Hematopoietic multipotent progenitor cell treated with erythropoietin and hydrocortisone succinate and interleukin-3 and kit ligand, for 17 days (in vitro differentiated cells): ENCODE results near the gene ZBTB2.
"Not testable (repeated sequence)": the region's sequence is repeated elsewhere in the genome, so short reads cannot be mapped to it uniquely, and the experiment has no call there.

Experiments used
- DNase-seq: peaks from one replicate; pipeline ENCODE4 v3.0.0-alpha.2; 2015; ENCODE audit warnings: low spot score

Gene ZBTB2

GRCh38 chr6:151402228-151402627 is 10.9 kb upstream of the ZBTB2 start:
- DNase-seq = no peak

GRCh38 chr6:151400473-151400872 is 9.1 kb upstream of the ZBTB2 start:
- no peak for DNase-seq

GRCh38 chr6:151399679-151400078 is 8.3 kb upstream of the ZBTB2 start:
- no peak for DNase-seq

GRCh38 chr6:151393410-151393809 is 2.1 kb upstream of the ZBTB2 start:
- DNase-seq = no peak

- no peak for DNase-seq
Measured at GRCh38 chr6:151392427-151392826, 1.1 kb upstream of the ZBTB2 start.

- DNase-seq = no peak
Measured at GRCh38 chr6:151390851-151391470, 398 bp downstream of the ZBTB2 start.

GRCh38 chr6:151390276-151390850 is 996 bp downstream of the ZBTB2 start:
- DNase-seq = peak; percentile 93

- no peak for DNase-seq
Measured at GRCh38 chr6:151389618-151390275, 1.6 kb downstream of the ZBTB2 start.

GRCh38 chr6:151388997-151389617 is 2.3 kb downstream of the ZBTB2 start:
- DNase-seq = peak; percentile 19

- no peak for DNase-seq
Measured at GRCh38 chr6:151388236-151388635, 3.1 kb downstream of the ZBTB2 start.

- no peak for DNase-seq
Measured at GRCh38 chr6:151387175-151387970, 4.0 kb downstream of the ZBTB2 start.

- no peak for DNase-seq
Measured at GRCh38 chr6:151385177-151385576, 6.2 kb downstream of the ZBTB2 start.

- DNase-seq = no peak
Measured at GRCh38 chr6:151384151-151384550, 7.2 kb downstream of the ZBTB2 start.

- DNase-seq = not testable (repeated sequence)
Measured at GRCh38 chr6:151382631-151383030, 8.7 kb downstream of the ZBTB2 start.

- no peak for DNase-seq
Measured at GRCh38 chr6:151381722-151382121, 9.6 kb downstream of the ZBTB2 start.

- no peak for DNase-seq
Measured at GRCh38 chr6:151380848-151381205, 10.5 kb downstream of the ZBTB2 start.

- DNase-seq = no peak
Measured at GRCh38 chr6:151379933-151380847, 11.2 kb downstream of the ZBTB2 start.

GRCh38 chr6:151377095-151377494 is 14.3 kb downstream of the ZBTB2 start:
- DNase-seq = no peak

- no peak for DNase-seq
Measured at GRCh38 chr6:151376440-151376839, 14.9 kb downstream of the ZBTB2 start.

GRCh38 chr6:151375833-151376232 is 15.5 kb downstream of the ZBTB2 start:
- no peak for DNase-seq

- DNase-seq = no peak
Measured at GRCh38 chr6:151374036-151374683, 17.2 kb downstream of the ZBTB2 start.
